ENCODE data around the gene TCL1B. TPM values are rescaled to one million over a fixed set of nuclear protein-coding genes. Genes with fewer than 3 reads are reported as not detected.

TCL1B gene
- total RNA-seq, 1 donor from 2014 or later, result not detected

GRCh38 chr14:95667249-95667693 is 19.0 kb upstream of the TCL1B start:
- TF ChIP-seq CTCF (IDR thresholded peaks at IDR 0.05) (no peak), POLR2A (IDR thresholded peaks at IDR 0.05) (no peak), POLR2AphosphoS5 (IDR thresholded peaks at IDR 0.05; ENCODE audit: insufficient read depth in 1 of 2, low read depth in 1 of 2) (no peak)
- intact Hi-C loops (cut with DNase I), result no loop called here
- no peaks in the 10 kb centered on the region for H3K27me3 ChIP-seq
- H3K36me3 ChIP-seq, result no peaks in the 10 kb centered on the region
- no peak overlapping the region for H3K27ac ChIP-seq
- no peaks in the 10 kb centered on the region for H3K9me3 ChIP-seq
- no peak for DNase-seq (ENCODE audit: extremely low spot score in 2 of 2)
- no peak overlapping the region for H3K4me3 ChIP-seq
- no peaks in the 10 kb centered on the region for H3K4me1 ChIP-seq

- H3K36me3 ChIP-seq, result no peaks in the 10 kb centered on the region
- DNase-seq (ENCODE audit: extremely low spot score in 2 of 2), result no peak
- no peaks in the 10 kb centered on the region for H3K27me3 ChIP-seq
- no peak overlapping the region for H3K4me3 ChIP-seq
- intact Hi-C loops (cut with DNase I), result no loop called here
- H3K9me3 ChIP-seq, result no peaks in the 10 kb centered on the region
- no peaks in the 10 kb centered on the region for H3K4me1 ChIP-seq
- H3K27ac ChIP-seq, result no peak overlapping the region
- TF ChIP-seq CTCF (IDR thresholded peaks at IDR 0.05) (no peak), POLR2A (IDR thresholded peaks at IDR 0.05) (no peak), POLR2AphosphoS5 (IDR thresholded peaks at IDR 0.05; ENCODE audit: insufficient read depth in 1 of 2, low read depth in 1 of 2) (no peak)
These were observed 17.9 kb upstream of the TCL1B start for GRCh38 chr14:95668235-95668772.

GRCh38 chr14:95674613-95675012 is 11.6 kb upstream of the TCL1B start:
- no peak overlapping the region for H3K27ac ChIP-seq
- intact Hi-C loops (cut with DNase I), result no loop called here
- no peaks in the 10 kb centered on the region for H3K36me3 ChIP-seq
- DNase-seq (ENCODE audit: extremely low spot score in 2 of 2), result no peak
- H3K4me3 ChIP-seq, result no peak overlapping the region
- no peaks in the 10 kb centered on the region for H3K27me3 ChIP-seq
- TF ChIP-seq CTCF (IDR thresholded peaks at IDR 0.05) (no peak), POLR2AphosphoS5 (IDR thresholded peaks at IDR 0.05; ENCODE audit: insufficient read depth in 1 of 2, low read depth in 1 of 2) (no peak), POLR2A (IDR thresholded peaks at IDR 0.05) (no peak)
- no peaks in the 10 kb centered on the region for H3K9me3 ChIP-seq
- no peaks in the 10 kb centered on the region for H3K4me1 ChIP-seq

GRCh38 chr14:95675486-95675885 is 10.7 kb upstream of the TCL1B start:
- DNase-seq (ENCODE audit: extremely low spot score in 2 of 2), result no peak
- no peaks in the 10 kb centered on the region for H3K9me3 ChIP-seq
- TF ChIP-seq CTCF (IDR thresholded peaks at IDR 0.05) (no peak), POLR2A (IDR thresholded peaks at IDR 0.05) (no peak), POLR2AphosphoS5 (IDR thresholded peaks at IDR 0.05; ENCODE audit: insufficient read depth in 1 of 2, low read depth in 1 of 2) (no peak)
- H3K27me3 ChIP-seq, result no peaks in the 10 kb centered on the region
- H3K36me3 ChIP-seq, result no peaks in the 10 kb centered on the region
- intact Hi-C loops (cut with DNase I), result no loop called here
- no peak overlapping the region for H3K4me3 ChIP-seq
- no peak overlapping the region for H3K27ac ChIP-seq
- H3K4me1 ChIP-seq, result no peaks in the 10 kb centered on the region

GRCh38 chr14:95677179-95677835 is 8.9 kb upstream of the TCL1B start:
- Histone ChIP-seq H3K36me3 (no peaks in the 10 kb centered on the region), H3K27me3 (no peaks in the 10 kb centered on the region), H3K4me1 (no peaks in the 10 kb centered on the region), H3K27ac (no peak overlapping the region), H3K4me3 (no peak overlapping the region), H3K9me3 (no peaks in the 10 kb centered on the region)
- TF ChIP-seq POLR2A (IDR thresholded peaks at IDR 0.05) (no peak), POLR2AphosphoS5 (IDR thresholded peaks at IDR 0.05; ENCODE audit: insufficient read depth in 1 of 2, low read depth in 1 of 2) (no peak), CTCF (IDR thresholded peaks at IDR 0.05) (no peak)
- no peak for DNase-seq (ENCODE audit: extremely low spot score in 2 of 2)
- intact Hi-C loops (cut with DNase I), result no loop called here

Data from vagina (tissue), 2 donors.